ENCODE measurements around the gene MAGEE2.

Gene MAGEE2

GRCh38 chrX:75746891-75747639 lies 38.0 kb downstream of the MAGEE2 start:
- TF ChIP-seq EP300 (IDR thresholded peaks at IDR 0.05; ENCODE audit: borderline replicate concordance) (no peak), TEAD4 (IDR thresholded peaks at IDR 0.05) (no peak), EGR1 (IDR thresholded peaks at IDR 0.05) (no peak), REST (IDR thresholded peaks at IDR 0.05; ENCODE audit: low read depth) (no peak), TAF1 (IDR thresholded peaks at IDR 0.05; ENCODE audit: low read depth) (no peak), RAD21 (IDR thresholded peaks at IDR 0.05; ENCODE audit: low read depth) (no peak), TCF12 (IDR thresholded peaks at IDR 0.05; ENCODE audit: low read depth) (no peak), CEBPB (IDR thresholded peaks at IDR 0.05) (no peak), YY1 (IDR thresholded peaks at IDR 0.05; ENCODE audit: low read depth) (no peak), ZBTB7A (IDR thresholded peaks at IDR 0.05; ENCODE audit: low read depth) (no peak), FOXM1 (IDR thresholded peaks at IDR 0.05; ENCODE audit: borderline replicate concordance, low read depth) (no peak), NFIC (IDR thresholded peaks at IDR 0.05) (no peak)
- TF ChIP-seq, protein P1, sequence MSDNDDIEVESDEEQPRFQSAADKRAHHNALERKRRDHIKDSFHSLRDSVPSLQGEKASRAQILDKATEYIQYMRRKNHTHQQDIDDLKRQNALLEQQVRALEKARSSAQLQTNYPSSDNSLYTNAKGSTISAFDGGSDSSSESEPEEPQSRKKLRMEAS (IDR thresholded peaks at IDR 0.05): no peak
- TF ChIP-seq, protein P2, sequence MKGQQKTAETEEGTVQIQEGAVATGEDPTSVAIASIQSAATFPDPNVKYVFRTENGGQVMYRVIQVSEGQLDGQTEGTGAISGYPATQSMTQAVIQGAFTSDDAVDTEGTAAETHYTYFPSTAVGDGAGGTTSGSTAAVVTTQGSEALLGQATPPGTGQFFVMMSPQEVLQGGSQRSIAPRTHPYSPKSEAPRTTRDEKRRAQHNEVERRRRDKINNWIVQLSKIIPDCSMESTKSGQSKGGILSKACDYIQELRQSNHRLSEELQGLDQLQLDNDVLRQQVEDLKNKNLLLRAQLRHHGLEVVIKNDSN (IDR thresholded peaks at IDR 0.05): no peak
